ENCODE data around the gene ANO3. TPM values are rescaled to one million over a fixed set of nuclear protein-coding genes. Genes with fewer than 3 reads are reported as not detected.

The ANO3 gene
- total and polyA plus RNA-seq, 2 of the 8 experiments (the other 6 are each of a cell fraction or from before 2014, with no cell fraction given) = not detected

DNA sequence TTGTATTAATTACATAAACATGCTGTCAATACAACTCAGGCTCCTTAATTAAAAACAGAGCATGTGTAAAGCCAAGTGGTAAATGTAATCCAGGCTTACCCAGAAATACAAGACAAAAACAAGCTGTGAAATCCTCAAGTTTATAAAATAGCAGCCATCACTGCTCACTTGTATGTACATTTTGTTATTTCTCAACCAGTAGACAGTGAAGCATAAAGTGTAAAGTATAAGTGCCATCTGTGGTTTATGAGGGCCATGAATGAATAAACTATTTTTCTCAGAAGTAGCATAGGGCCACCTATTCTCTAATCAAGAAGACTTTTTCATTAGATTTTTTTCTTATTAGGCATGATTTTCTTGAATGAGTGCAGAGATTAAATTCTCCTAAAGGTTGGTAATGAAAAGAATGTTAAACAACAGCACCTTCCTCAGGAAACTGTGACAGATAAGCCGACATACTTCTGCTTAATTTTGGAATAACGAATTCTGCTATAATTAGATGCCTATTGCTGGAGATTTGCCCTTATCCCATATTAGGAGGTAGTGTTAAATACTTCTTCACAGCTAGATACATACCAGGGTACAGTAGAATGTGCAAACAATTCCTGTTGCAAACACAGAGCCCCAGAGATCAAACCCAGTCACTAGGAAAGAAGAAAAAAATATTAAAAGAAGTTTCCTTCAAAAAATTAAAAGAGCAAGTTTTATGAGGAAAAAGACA is 377.0 kb downstream of the ANO3 start:
- no peak for DNase-seq (ENCODE audit: low read depth in 1 of 2, low spot score in 2 of 2)
- Histone ChIP-seq H2BK120ac (replicated peaks; ENCODE audit: low read depth, low read length) (no peak overlapping the region), H3K9me3 (ENCODE audit: insufficient read depth in 2 of 2, low read depth in 1 of 2, low read length in 1 of 2) (no peaks in the 10 kb centered on the region), H3K18ac (ENCODE audit: extremely low read depth, low read length) (no peak overlapping the region), H3K27ac (ENCODE audit: low read depth, low read length) (no peak overlapping the region), H3K4me3 (ENCODE audit: extremely low read depth in 1 of 4, insufficient read depth in 2 of 4, low read depth in 3 of 4, low read length in 4 of 4) (no peak overlapping the region), H4K20me1 (replicated peaks in 1 of 2; ENCODE audit: control insufficient read depth in 1 of 2, insufficient read depth in 2 of 2, low read length in 2 of 2) (no peaks in the 10 kb centered on the region), H3K23me2 (ENCODE audit: low read depth, low read length) (no peaks in the 10 kb centered on the region; the same call in 1 of the 2 replicates), H3K79me1 (ENCODE audit: low read depth, low read length) (no peaks in the 10 kb centered on the region), H2BK12ac (ENCODE audit: low read depth, low read length) (no peak overlapping the region), H2BK20ac (ENCODE audit: low read length) (no peak overlapping the region), H3K23ac (ENCODE audit: insufficient read length) (no peak overlapping the region), H2AFZ (ENCODE audit: low read length) (no peak overlapping the region), H3K79me2 (ENCODE audit: control insufficient read depth in 1 of 2, insufficient read depth in 2 of 2, low read length in 2 of 2) (no peaks in the 10 kb centered on the region), H4K91ac (replicated peaks; ENCODE audit: insufficient read length, low read length) (no peak overlapping the region), H2BK15ac (ENCODE audit: low read length) (no peak overlapping the region), H3K9ac (replicated peaks in 1 of 4; ENCODE audit: extremely low read depth in 1 of 4, low read depth in 3 of 4, low read length in 3 of 4) (no peak overlapping the region), H4K8ac (ENCODE audit: extremely low read depth, insufficient read depth, low read length) (no peak overlapping the region), H3K36me3 (ENCODE audit: control insufficient read depth in 2 of 4, insufficient read depth in 4 of 4, low read length in 3 of 4) (no peaks in the 10 kb centered on the region), H2AK5ac (ENCODE audit: low read depth, low read length) (no peak overlapping the region), H3K4me1 (replicated peaks in 1 of 4; ENCODE audit: control insufficient read depth in 3 of 4, insufficient read depth in 4 of 4, low read length in 3 of 4) (no peaks in the 10 kb centered on the region), H3K27me3 (replicated peaks in 1 of 4; ENCODE audit: control insufficient read depth in 3 of 4, extremely low read depth in 1 of 4, insufficient read depth in 3 of 4, low read length in 3 of 4) (no peaks in the 10 kb centered on the region), H3K14ac (ENCODE audit: insufficient read length) (no peak overlapping the region), H3K4me2 (ENCODE audit: insufficient read depth in 1 of 2, low read depth in 2 of 2, low read length in 2 of 2) (no peak overlapping the region), H3K56ac (replicated peaks; ENCODE audit: insufficient read length, low read depth, low read length) (no peak overlapping the region), H3K4ac (replicated peaks; ENCODE audit: insufficient read length, low read depth, low read length) (no peak overlapping the region), H2BK5ac (ENCODE audit: low read depth, low read length) (no peak overlapping the region), H4K5ac (ENCODE audit: insufficient read length, low read depth, low read length) (no peak overlapping the region)
- TF ChIP-seq, protein P1, sequence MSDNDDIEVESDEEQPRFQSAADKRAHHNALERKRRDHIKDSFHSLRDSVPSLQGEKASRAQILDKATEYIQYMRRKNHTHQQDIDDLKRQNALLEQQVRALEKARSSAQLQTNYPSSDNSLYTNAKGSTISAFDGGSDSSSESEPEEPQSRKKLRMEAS (IDR thresholded peaks at IDR 0.05) = no peak
- TF ChIP-seq CBX5 (IDR thresholded peaks at IDR 0.05; ENCODE audit: low read depth, low read length) = no peak
- no peak for TF ChIP-seq NANOG (IDR thresholded peaks at IDR 0.05; ENCODE audit: insufficient read depth, low read depth, low read length, poor library complexity, severe bottlenecking)
- TF ChIP-seq CHD1 (IDR thresholded peaks at IDR 0.05; ENCODE audit: low read depth, low read length) = no peak
- no peak for TF ChIP-seq BACH1 (IDR thresholded peaks at IDR 0.05; ENCODE audit: low read length)
- no peak for TF ChIP-seq KDM5A (IDR thresholded peaks at IDR 0.05; ENCODE audit: low read length)
- no peak for TF ChIP-seq HDAC6 (IDR thresholded peaks at IDR 0.05; ENCODE audit: low read depth, low read length)
- POLR2A ChIA-PET (ENCODE audit: partially characterized antibody) = no interaction called here
- FAIRE-seq = no peak
- WGBS, 2 experiments (ENCODE audit: extremely low coverage in 1 of 2, insufficient coverage in 1 of 2, insufficient read length in 1 of 2, insufficient replicate concordance in 2 of 2, low coverage in 1 of 2, low lambda C conversion rate in 2 of 2, missing lambda C conversion rate in 1 of 2) = 92% methylated on average over 2 of the region's 2 CpGs; no CpG with 5 or more reads in 1 of the 2 experiments
- CTCF ChIA-PET (ENCODE audit: partially characterized antibody) = no interaction called here
